AG04450 (cell line): Measurements from ENCODE around the gene TMBIM6. TPM values are rescaled to one million over a fixed set of nuclear protein-coding genes. Genes with fewer than 3 reads are reported as not detected.
A peak's percentile ranks its signal among the peaks of the same experiment; 100 is the strongest.

ENCODE experiments used
- CTCF ChIA-PET: fragments of 300-600, 350-600 bp; formaldehyde crosslinking; extraction: SDS; loops from one replicate; lab custom pipeline; 2022; ENCODE audit warnings: antibody characterized with exemption, inconsistent platforms; lab: Charles Lee
- POLR2A ChIA-PET: fragments of 350-600 bp; formaldehyde crosslinking; extraction: SDS; loops from one replicate; lab custom pipeline; 2021; ENCODE audit warnings: antibody characterized with exemption, inconsistent platforms; lab: Yijun Ruan, JAX
- DNase-seq: peaks from one replicate; pipeline ENCODE4 v3.0.0-alpha.2; 2011; ENCODE audit warnings: low read depth, low spot score
- H3K27ac ChIP-seq: one replicate; pipeline ENCODE4 v1.5.1; 2012; ENCODE audit warnings: low read depth, low read length, control low read depth
- H3K27me3 ChIP-seq: one replicate; pipeline ENCODE4 v1.6.0; 2012; ENCODE audit warnings: low read length; ENCODE audit not compliant: control insufficient read depth, insufficient read depth
- H3K4me3 ChIP-seq: 2 replicates; pipeline ENCODE4 v1.5.1; 2011; ENCODE audit warnings: mild to moderate bottlenecking, low read depth, low read length, control low read depth
- H3K9me3 ChIP-seq: 2 replicates; pipeline ENCODE4 v1.5.1; 2012; ENCODE audit warnings: low read length; ENCODE audit not compliant: control insufficient read depth, insufficient read depth
- polyA plus RNA-seq: library from polyadenylated mRNA; depleted of rRNA; stranded (reverse); fragments of >200 nt; gene quantifications from 2 replicates; pipeline ENCODE4 v1.2.3, GENCODE V29; 2011
- TF ChIP-seq, protein P1 (sequence below): IDR thresholded peaks from 2 replicates; pipeline ENCODE4 v1.5.1; 2011; ENCODE audit warnings: low read depth, low read length, control low read depth, inconsistent platforms

The TMBIM6 gene
- polyA plus RNA-seq, 1 experiment, result 906 TPM

DNA sequence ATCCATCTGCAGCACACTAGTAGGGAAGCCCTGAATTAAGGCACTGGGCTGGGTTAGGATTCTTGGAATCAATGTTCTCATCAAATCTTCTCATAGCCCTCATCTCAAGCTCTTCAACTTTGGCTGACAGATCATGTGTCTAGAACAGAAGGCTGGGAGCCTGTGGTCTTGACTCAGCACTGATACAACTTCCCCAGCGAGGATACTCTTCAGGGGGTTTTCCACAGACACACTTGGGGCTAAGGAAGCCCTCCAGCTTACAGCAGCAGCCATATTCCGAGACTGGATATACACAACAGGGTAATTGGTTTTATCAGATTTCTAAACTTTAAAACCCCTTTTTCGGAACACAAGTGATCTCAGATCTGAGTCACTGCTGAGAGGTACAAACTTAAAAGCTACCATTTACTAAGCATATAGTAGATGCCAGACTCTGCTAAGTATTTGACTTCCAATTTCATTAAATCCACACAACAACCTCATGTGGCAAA, 37.7 kb upstream of the TMBIM6 start:
- peak overlapping the region; percentile 66 for H3K27ac ChIP-seq
- ChIA-PET POLR2A (interaction anchor here (1.2 to 1.7 kb wide), 3 partner anchors 30 to 125 kb away, joined by 3 to 8 read pairs (median 4); partner anchors contain the start of gene NCKAP5L), CTCF (interaction anchor here (1.2 to 9.0 kb wide), 4 partner anchors 30 to 75 kb away, joined by 3 to 64 read pairs (median 14); partner anchors contain the start of gene TMBIM6)
- no peaks in the 10 kb centered on the region for H3K27me3 ChIP-seq
- TF ChIP-seq, protein P1, sequence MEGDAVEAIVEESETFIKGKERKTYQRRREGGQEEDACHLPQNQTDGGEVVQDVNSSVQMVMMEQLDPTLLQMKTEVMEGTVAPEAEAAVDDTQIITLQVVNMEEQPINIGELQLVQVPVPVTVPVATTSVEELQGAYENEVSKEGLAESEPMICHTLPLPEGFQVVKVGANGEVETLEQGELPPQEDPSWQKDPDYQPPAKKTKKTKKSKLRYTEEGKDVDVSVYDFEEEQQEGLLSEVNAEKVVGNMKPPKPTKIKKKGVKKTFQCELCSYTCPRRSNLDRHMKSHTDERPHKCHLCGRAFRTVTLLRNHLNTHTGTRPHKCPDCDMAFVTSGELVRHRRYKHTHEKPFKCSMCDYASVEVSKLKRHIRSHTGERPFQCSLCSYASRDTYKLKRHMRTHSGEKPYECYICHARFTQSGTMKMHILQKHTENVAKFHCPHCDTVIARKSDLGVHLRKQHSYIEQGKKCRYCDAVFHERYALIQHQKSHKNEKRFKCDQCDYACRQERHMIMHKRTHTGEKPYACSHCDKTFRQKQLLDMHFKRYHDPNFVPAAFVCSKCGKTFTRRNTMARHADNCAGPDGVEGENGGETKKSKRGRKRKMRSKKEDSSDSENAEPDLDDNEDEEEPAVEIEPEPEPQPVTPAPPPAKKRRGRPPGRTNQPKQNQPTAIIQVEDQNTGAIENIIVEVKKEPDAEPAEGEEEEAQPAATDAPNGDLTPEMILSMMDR, result no peak
- no peak overlapping the region for H3K4me3 ChIP-seq
- no peaks in the 10 kb centered on the region; the same call in 1 of the 2 replicates for H3K9me3 ChIP-seq
- DNase-seq, result peak; percentile 50

DNA sequence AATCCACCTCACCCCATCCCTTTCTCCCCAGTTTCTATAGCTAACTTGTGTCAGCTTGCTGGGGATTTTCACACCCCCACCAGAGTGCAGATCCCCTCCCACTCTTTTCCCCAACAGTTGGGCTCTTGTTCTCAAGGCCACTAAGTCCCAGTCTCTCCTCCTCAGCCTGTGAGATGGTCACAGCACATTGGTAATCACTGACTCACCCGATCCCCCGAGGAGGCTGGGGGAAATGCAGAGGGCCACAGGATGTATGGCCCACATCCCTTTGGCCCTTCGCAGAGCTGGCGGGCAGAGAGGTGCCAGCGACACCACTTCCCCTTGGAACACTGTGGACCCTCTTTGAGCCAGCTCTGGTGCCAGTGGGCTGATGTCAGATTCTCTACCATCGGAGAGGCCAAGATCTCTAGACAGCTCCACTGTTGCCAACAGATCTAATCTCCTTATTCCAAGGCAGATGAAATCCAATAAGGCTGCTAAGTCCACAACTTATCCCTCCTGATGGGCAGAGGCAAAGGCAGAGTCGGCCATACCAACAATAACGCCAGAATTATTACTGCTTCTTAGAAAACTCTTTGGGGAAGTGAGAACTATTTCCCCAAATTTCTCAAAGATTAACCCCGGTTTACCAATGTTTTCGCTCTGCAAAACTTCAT, 35.8 kb upstream of the TMBIM6 start:
- POLR2A ChIA-PET, result interaction anchor here (0.8 to 3.1 kb wide), 5 partner anchors 32 to 68 kb away, joined by 3 to 22 read pairs (median 6); partner anchors contain the start of gene TMBIM6
- Histone ChIP-seq H3K4me3 (peak overlapping the region; percentile 87), H3K27me3 (peaks cover 4% of the 10 kb centered on the region), H3K9me3 (no peaks in the 10 kb centered on the region; the same call in 1 of the 2 replicates), H3K27ac (peak overlapping the region; percentile 80)
- CTCF ChIA-PET, result interaction anchor here (0.6 to 9.0 kb wide), 5 partner anchors 36 to 68 kb away, joined by 3 to 64 read pairs (median 17); partner anchors contain the start of gene TMBIM6
- DNase-seq, result no peak
- TF ChIP-seq, protein P1, result no peak

DNA sequence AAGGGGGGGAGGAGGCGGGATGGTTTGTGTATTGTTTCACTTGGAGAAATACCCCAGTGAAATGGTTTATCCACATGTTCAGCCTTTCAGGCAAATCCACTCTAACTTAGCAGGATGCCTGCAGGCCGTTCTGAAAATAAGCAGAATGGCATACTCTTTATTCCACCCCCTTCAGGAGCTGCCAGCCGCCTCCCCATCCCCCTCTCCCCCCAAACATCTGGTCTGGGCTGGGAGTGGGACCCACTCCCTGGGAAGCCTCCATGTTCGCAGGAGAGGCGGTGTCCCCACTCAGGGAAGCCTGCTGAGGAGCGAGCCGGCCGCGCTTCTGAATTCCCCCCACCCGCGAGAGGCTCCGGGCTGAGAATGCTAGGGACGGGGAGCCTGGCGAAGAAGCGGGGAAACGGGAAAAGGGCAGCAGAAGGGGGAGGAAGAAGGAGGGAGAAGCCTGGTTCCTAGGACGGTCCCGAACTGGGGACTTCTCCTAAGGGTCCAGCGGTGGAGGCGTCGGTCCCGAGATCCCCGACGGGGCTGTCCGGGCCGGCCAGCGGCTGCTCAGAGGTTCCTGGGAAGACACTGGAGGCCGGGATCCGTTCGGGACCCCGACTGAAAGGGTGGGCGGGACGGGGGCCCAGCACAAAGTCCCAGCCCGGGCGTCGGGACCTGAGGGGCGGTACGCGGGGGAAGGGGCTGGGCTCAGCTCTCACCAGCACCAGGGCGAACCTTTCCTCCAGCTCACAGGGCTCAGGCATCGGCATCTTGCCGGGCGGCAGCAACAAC, 34.8 kb upstream of the TMBIM6 start:
- Histone ChIP-seq H3K27me3 (peaks cover 4% of the 10 kb centered on the region), H3K4me3 (peak overlapping the region; percentile 87), H3K9me3 (no peaks in the 10 kb centered on the region; the same call in 1 of the 2 replicates), H3K27ac (peak overlapping the region; percentile 80)
- no peak for DNase-seq
- TF ChIP-seq, protein P1, result no peak; the same call in 1 of the 2 replicates
- ChIA-PET CTCF (interaction anchor here (0.7 to 9.0 kb wide), 3 partner anchors 32 to 69 kb away, joined by 3 to 64 read pairs (median 17); no protein-coding TSS in a partner anchor), POLR2A (interaction anchor here (1.6 to 3.1 kb wide), 4 partner anchors 33 to 59 kb away, joined by 4 to 22 read pairs (median 7); partner anchors contain the start of gene TMBIM6)

DNA sequence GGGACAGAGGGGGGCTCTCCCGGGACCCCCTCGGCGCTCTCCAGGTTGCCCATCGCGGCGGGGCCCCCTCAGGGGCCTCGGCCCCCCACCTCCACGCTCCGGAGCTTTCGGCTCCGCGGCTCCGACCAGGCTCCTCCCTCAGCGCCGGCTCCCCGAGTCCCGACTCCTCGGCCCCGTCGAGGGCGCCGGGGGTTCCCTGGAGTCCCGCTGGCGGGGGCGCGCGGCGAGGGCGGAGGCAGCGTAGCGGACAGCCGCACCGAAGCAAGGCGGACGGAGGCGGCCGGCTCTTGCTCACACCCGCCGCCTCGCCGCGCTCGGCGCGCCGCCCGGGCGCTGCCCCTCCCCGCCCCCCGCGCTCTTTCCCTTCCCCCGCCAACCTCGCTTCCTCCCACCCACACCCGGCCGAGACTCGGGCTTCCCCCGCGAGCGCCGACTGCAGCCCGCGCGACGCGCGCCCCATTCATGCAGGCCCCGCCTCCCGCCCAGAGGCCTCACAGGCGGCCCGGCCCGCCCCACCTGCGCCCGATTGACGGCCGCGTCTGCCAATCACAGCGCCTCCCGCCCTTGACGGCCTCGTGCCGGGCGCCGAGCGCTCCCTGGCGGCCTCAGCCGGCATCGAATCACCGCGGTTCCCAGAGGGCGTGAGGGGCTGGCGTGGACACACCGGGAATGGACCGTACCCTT, 34.1 kb upstream of the TMBIM6 start, which contains the start of gene FMNL3:
Gene FMNL3 (minus strand): TSS at position 278 of the 684 bp plus-strand sequence. CDS start 225 bp downstream, at position 53.
- Histone ChIP-seq H3K4me3 (peak within 1 kb of the TSS; percentile 87), H3K27me3 (peaks cover 4% of the 10 kb centered on the region), H3K27ac (peak within 1 kb of the TSS; percentile 80), H3K9me3 (no peaks in the 10 kb centered on the region; the same call in 1 of the 2 replicates)
- peak; percentile 87 for DNase-seq
- TF ChIP-seq, protein P1, result peak; percentile 89
- ChIA-PET CTCF (interaction anchor here (0.7 to 9.0 kb wide), 11 partner anchors 10 to 70 kb away, joined by 3 to 76 read pairs (median 7); no protein-coding TSS in a partner anchor), POLR2A (interaction anchor here (1.6 to 3.1 kb wide), 4 partner anchors 34 to 60 kb away, joined by 4 to 22 read pairs (median 7); partner anchors contain the start of gene TMBIM6)
